ENCODE measurements around the gene FUT2. TPM values are rescaled to one million over a fixed set of nuclear protein-coding genes. Genes with fewer than 3 reads are reported as not detected.
"Not testable (repeated sequence)": the region's sequence is repeated elsewhere in the genome, so short reads cannot be mapped to it uniquely, and the experiment has no call there.

Gene FUT2
- total RNA-seq, 1 experiment from 2014 or later, result not detected

- H3K27ac ChIP-seq (ENCODE audit: low read length), result no peak overlapping the region
- H3K36me3 ChIP-seq (ENCODE audit: insufficient read depth, low read length), result no peaks in the 10 kb centered on the region
- no peaks in the 10 kb centered on the region for H3K27me3 ChIP-seq (ENCODE audit: low read length)
- H3K79me2 ChIP-seq (ENCODE audit: low read length), result no peaks in the 10 kb centered on the region
- H3K4me3 ChIP-seq (ENCODE audit: low read length), result no peak overlapping the region
- no peak overlapping the region for H3K9ac ChIP-seq (ENCODE audit: low read length)
- DNase-seq, result no peak
- no peak overlapping the region for H3K4me2 ChIP-seq (ENCODE audit: low read depth, low read length, poor library complexity, severe bottlenecking)
- no peaks in the 10 kb centered on the region for H4K20me1 ChIP-seq (ENCODE audit: insufficient read depth, low read depth, low read length)
- H3K4me1 ChIP-seq (ENCODE audit: low read length), result no peaks in the 10 kb centered on the region
- no peaks in the 10 kb centered on the region for H3K9me2 ChIP-seq (replicated peaks; ENCODE audit: insufficient read depth, low read length)
- no peak overlapping the region for H2AFZ ChIP-seq (ENCODE audit: low read length)
- H3K9me3 ChIP-seq (ENCODE audit: low read length), result no peaks in the 10 kb centered on the region
Measured at GRCh38 chr19:48683349-48683748, 12.4 kb upstream of the FUT2 start.

GRCh38 chr19:48685583-48685982, 10.2 kb upstream of the FUT2 start:
- no peak for DNase-seq
- Histone ChIP-seq H3K9ac (ENCODE audit: low read length) (no peak overlapping the region), H4K20me1 (ENCODE audit: insufficient read depth, low read depth, low read length) (no peaks in the 10 kb centered on the region), H3K27ac (ENCODE audit: low read length) (no peak overlapping the region), H3K36me3 (ENCODE audit: insufficient read depth, low read length) (no peaks in the 10 kb centered on the region), H3K27me3 (ENCODE audit: low read length) (no peaks in the 10 kb centered on the region), H3K4me2 (ENCODE audit: low read depth, low read length, poor library complexity, severe bottlenecking) (no peak overlapping the region), H3K9me3 (ENCODE audit: low read length) (no peaks in the 10 kb centered on the region), H3K4me1 (ENCODE audit: low read length) (peaks cover 8% of the 10 kb centered on the region), H2AFZ (ENCODE audit: low read length) (no peak overlapping the region), H3K9me2 (replicated peaks; ENCODE audit: insufficient read depth, low read length) (no peaks in the 10 kb centered on the region), H3K4me3 (ENCODE audit: low read length) (no peak overlapping the region), H3K79me2 (ENCODE audit: low read length) (no peaks in the 10 kb centered on the region)

GRCh38 chr19:48686088-48686487, 9.7 kb upstream of the FUT2 start:
- Histone ChIP-seq H3K9me3 (ENCODE audit: low read length) (no peaks in the 10 kb centered on the region), H3K79me2 (ENCODE audit: low read length) (no peaks in the 10 kb centered on the region), H3K36me3 (ENCODE audit: insufficient read depth, low read length) (no peaks in the 10 kb centered on the region), H3K27me3 (ENCODE audit: low read length) (no peaks in the 10 kb centered on the region), H3K27ac (ENCODE audit: low read length) (no peak overlapping the region), H3K9ac (ENCODE audit: low read length) (no peak overlapping the region), H3K9me2 (replicated peaks; ENCODE audit: insufficient read depth, low read length) (no peaks in the 10 kb centered on the region), H4K20me1 (ENCODE audit: insufficient read depth, low read depth, low read length) (no peaks in the 10 kb centered on the region), H2AFZ (ENCODE audit: low read length) (no peak overlapping the region), H3K4me1 (ENCODE audit: low read length) (peaks cover 8% of the 10 kb centered on the region), H3K4me2 (ENCODE audit: low read depth, low read length, poor library complexity, severe bottlenecking) (no peak overlapping the region), H3K4me3 (ENCODE audit: low read length) (no peak overlapping the region)
- no peak for DNase-seq

GRCh38 chr19:48686637-48687036, 9.1 kb upstream of the FUT2 start:
- not testable (repeated sequence) for H3K4me2 ChIP-seq (ENCODE audit: low read depth, low read length, poor library complexity, severe bottlenecking); H3K9me3 ChIP-seq (ENCODE audit: low read length); H3K79me2 ChIP-seq (ENCODE audit: low read length); H3K4me1 ChIP-seq (ENCODE audit: low read length); H3K9me2 ChIP-seq (replicated peaks; ENCODE audit: insufficient read depth, low read length); H2AFZ ChIP-seq (ENCODE audit: low read length); DNase-seq; H3K4me3 ChIP-seq (ENCODE audit: low read length); H3K9ac ChIP-seq (ENCODE audit: low read length); H3K27me3 ChIP-seq (ENCODE audit: low read length); H4K20me1 ChIP-seq (ENCODE audit: insufficient read depth, low read depth, low read length); H3K36me3 ChIP-seq (ENCODE audit: insufficient read depth, low read length); H3K27ac ChIP-seq (ENCODE audit: low read length)

- no peaks in the 10 kb centered on the region for H3K9me3 ChIP-seq (ENCODE audit: low read length)
- no peaks in the 10 kb centered on the region for H3K27me3 ChIP-seq (ENCODE audit: low read length)
- no peak overlapping the region for H3K9ac ChIP-seq (ENCODE audit: low read length)
- H3K4me3 ChIP-seq (ENCODE audit: low read length), result no peak overlapping the region
- H3K4me2 ChIP-seq (ENCODE audit: low read depth, low read length, poor library complexity, severe bottlenecking), result no peak overlapping the region
- no peaks in the 10 kb centered on the region for H3K79me2 ChIP-seq (ENCODE audit: low read length)
- no peak overlapping the region for H2AFZ ChIP-seq (ENCODE audit: low read length)
- H3K27ac ChIP-seq (ENCODE audit: low read length), result no peak overlapping the region
- peaks cover 8% of the 10 kb centered on the region for H3K4me1 ChIP-seq (ENCODE audit: low read length)
- no peak for DNase-seq
- no peaks in the 10 kb centered on the region for H3K9me2 ChIP-seq (replicated peaks; ENCODE audit: insufficient read depth, low read length)
- no peaks in the 10 kb centered on the region for H3K36me3 ChIP-seq (ENCODE audit: insufficient read depth, low read length)
- no peaks in the 10 kb centered on the region for H4K20me1 ChIP-seq (ENCODE audit: insufficient read depth, low read depth, low read length)
Measured at GRCh38 chr19:48687776-48688175, 8.0 kb upstream of the FUT2 start.

- H3K27ac ChIP-seq (ENCODE audit: low read length), result no peak overlapping the region
- no peak overlapping the region for H2AFZ ChIP-seq (ENCODE audit: low read length)
- H3K4me3 ChIP-seq (ENCODE audit: low read length), result no peak overlapping the region
- H3K9me3 ChIP-seq (ENCODE audit: low read length), result no peaks in the 10 kb centered on the region
- no peaks in the 10 kb centered on the region for H3K79me2 ChIP-seq (ENCODE audit: low read length)
- H3K36me3 ChIP-seq (ENCODE audit: insufficient read depth, low read length), result no peaks in the 10 kb centered on the region
- peaks cover 8% of the 10 kb centered on the region for H3K4me1 ChIP-seq (ENCODE audit: low read length)
- H3K9me2 ChIP-seq (replicated peaks; ENCODE audit: insufficient read depth, low read length), result no peaks in the 10 kb centered on the region
- no peaks in the 10 kb centered on the region for H3K27me3 ChIP-seq (ENCODE audit: low read length)
- no peaks in the 10 kb centered on the region for H4K20me1 ChIP-seq (ENCODE audit: insufficient read depth, low read depth, low read length)
- no peak for DNase-seq
- no peak overlapping the region for H3K9ac ChIP-seq (ENCODE audit: low read length)
- no peak overlapping the region for H3K4me2 ChIP-seq (ENCODE audit: low read depth, low read length, poor library complexity, severe bottlenecking)
Measured at GRCh38 chr19:48689449-48689848, 6.3 kb upstream of the FUT2 start.

DNA sequence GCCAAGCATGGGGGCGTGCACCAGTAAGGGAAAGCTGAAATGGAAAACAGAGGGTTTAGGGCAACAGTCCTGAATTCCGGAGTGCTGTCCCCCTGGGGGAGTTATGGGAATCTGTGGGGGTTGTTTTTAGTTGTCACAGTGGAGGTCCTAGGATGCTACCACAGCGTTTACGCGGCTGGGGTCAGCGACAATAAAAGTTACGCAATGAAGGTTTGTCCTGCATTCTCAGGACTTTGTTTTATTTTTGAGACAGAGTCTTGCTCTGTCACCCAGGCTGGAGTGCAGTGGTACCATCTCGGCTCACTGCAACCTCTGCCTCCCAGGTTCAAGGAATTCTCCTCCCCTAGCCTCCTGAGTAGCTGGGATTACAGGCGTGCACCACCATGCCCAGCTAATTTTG, 2.1 kb upstream of the FUT2 start:
- H3K4me1 ChIP-seq (ENCODE audit: low read length); H3K79me2 ChIP-seq (ENCODE audit: low read length); H3K9me3 ChIP-seq (ENCODE audit: low read length); H3K4me2 ChIP-seq (ENCODE audit: low read depth, low read length, poor library complexity, severe bottlenecking); H3K9ac ChIP-seq (ENCODE audit: low read length); H3K9me2 ChIP-seq (replicated peaks; ENCODE audit: insufficient read depth, low read length); H3K36me3 ChIP-seq (ENCODE audit: insufficient read depth, low read length); H3K4me3 ChIP-seq (ENCODE audit: low read length); H3K27ac ChIP-seq (ENCODE audit: low read length); H3K27me3 ChIP-seq (ENCODE audit: low read length); H4K20me1 ChIP-seq (ENCODE audit: insufficient read depth, low read depth, low read length); DNase-seq; H2AFZ ChIP-seq (ENCODE audit: low read length): not testable (repeated sequence)

GRCh38 chr19:48696353-48697010, 711 bp downstream of the FUT2 start:
- H3K9me3 ChIP-seq (ENCODE audit: low read length), result no peaks in the 10 kb centered on the region
- DNase-seq, result no peak
- no peaks in the 10 kb centered on the region for H3K27me3 ChIP-seq (ENCODE audit: low read length)
- no peak overlapping the region for H3K4me2 ChIP-seq (ENCODE audit: low read depth, low read length, poor library complexity, severe bottlenecking)
- H3K9ac ChIP-seq (ENCODE audit: low read length), result no peak overlapping the region
- H3K9me2 ChIP-seq (replicated peaks; ENCODE audit: insufficient read depth, low read length), result no peaks in the 10 kb centered on the region
- no peaks in the 10 kb centered on the region for H3K79me2 ChIP-seq (ENCODE audit: low read length)
- H3K36me3 ChIP-seq (ENCODE audit: insufficient read depth, low read length), result no peaks in the 10 kb centered on the region
- H3K4me3 ChIP-seq (ENCODE audit: low read length), result no peak overlapping the region
- H3K27ac ChIP-seq (ENCODE audit: low read length), result no peak overlapping the region
- no peak overlapping the region for H2AFZ ChIP-seq (ENCODE audit: low read length)
- no peaks in the 10 kb centered on the region for H3K4me1 ChIP-seq (ENCODE audit: low read length)
- H4K20me1 ChIP-seq (ENCODE audit: insufficient read depth, low read depth, low read length), result no peaks in the 10 kb centered on the region

GRCh38 chr19:48698046-48698445, 2.3 kb downstream of the FUT2 start:
- Histone ChIP-seq H3K79me2 (ENCODE audit: low read length) (no peaks in the 10 kb centered on the region), H2AFZ (ENCODE audit: low read length) (no peak overlapping the region), H3K4me2 (ENCODE audit: low read depth, low read length, poor library complexity, severe bottlenecking) (no peak overlapping the region), H3K4me1 (ENCODE audit: low read length) (no peaks in the 10 kb centered on the region), H3K27ac (ENCODE audit: low read length) (no peak overlapping the region), H4K20me1 (ENCODE audit: insufficient read depth, low read depth, low read length) (no peaks in the 10 kb centered on the region), H3K27me3 (ENCODE audit: low read length) (no peaks in the 10 kb centered on the region), H3K9ac (ENCODE audit: low read length) (no peak overlapping the region), H3K4me3 (ENCODE audit: low read length) (no peak overlapping the region), H3K9me3 (ENCODE audit: low read length) (no peaks in the 10 kb centered on the region), H3K36me3 (ENCODE audit: insufficient read depth, low read length) (no peaks in the 10 kb centered on the region), H3K9me2 (replicated peaks; ENCODE audit: insufficient read depth, low read length) (no peaks in the 10 kb centered on the region)
- no peak for DNase-seq

All from Karpas-422 (cell line).